Subcutaneous adipose tissue (tissue), 4 donors: Measurements from ENCODE around the gene HSBP1. TPM values are rescaled to one million over a fixed set of nuclear protein-coding genes. Genes with fewer than 3 reads are reported as not detected.

Experiments
- total RNA-seq, 4 donors: library from RNA; depleted of rRNA; stranded (reverse); fragments of >200 nt; gene quantifications; one replicate each; pipeline ENCODE4 v1.1.0, GENCODE V29; 2016
- TF ChIP-seq, protein P1 (sequence below): fragments of 450-650 bp; IDR thresholded peaks from one replicate; pipeline ENCODE4 v1.5.1; 2016; ENCODE audit warnings: low read depth, mild to moderate bottlenecking, control low read depth, antibody characterized with exemption, moderate library complexity

Gene HSBP1
- total RNA-seq, 4 donors from 2014 or later = 4.9 to 29.5 (median 13.1) TPM

DNA sequence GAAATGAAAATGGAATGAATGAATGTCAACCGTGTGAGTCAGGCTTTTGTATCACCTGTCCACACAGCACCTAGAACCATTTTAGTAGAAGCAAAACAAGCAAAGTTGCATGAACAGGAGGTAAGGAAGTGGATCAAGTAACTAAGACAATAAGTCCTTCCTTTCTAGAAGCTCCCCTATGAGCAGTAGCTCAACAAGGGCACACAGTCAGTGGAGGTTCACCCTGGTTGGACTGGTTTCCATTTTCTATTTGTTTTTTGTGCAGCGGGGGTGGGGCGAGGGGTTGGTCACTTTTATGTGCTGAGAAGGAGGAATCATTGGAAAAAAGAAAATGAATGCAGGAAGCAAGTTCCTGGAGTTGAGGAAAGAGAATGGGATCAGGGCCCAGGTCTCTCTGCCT is 4.0 kb upstream of the HSBP1 start:
- TF ChIP-seq, protein P1, sequence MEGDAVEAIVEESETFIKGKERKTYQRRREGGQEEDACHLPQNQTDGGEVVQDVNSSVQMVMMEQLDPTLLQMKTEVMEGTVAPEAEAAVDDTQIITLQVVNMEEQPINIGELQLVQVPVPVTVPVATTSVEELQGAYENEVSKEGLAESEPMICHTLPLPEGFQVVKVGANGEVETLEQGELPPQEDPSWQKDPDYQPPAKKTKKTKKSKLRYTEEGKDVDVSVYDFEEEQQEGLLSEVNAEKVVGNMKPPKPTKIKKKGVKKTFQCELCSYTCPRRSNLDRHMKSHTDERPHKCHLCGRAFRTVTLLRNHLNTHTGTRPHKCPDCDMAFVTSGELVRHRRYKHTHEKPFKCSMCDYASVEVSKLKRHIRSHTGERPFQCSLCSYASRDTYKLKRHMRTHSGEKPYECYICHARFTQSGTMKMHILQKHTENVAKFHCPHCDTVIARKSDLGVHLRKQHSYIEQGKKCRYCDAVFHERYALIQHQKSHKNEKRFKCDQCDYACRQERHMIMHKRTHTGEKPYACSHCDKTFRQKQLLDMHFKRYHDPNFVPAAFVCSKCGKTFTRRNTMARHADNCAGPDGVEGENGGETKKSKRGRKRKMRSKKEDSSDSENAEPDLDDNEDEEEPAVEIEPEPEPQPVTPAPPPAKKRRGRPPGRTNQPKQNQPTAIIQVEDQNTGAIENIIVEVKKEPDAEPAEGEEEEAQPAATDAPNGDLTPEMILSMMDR = no peak

DNA sequence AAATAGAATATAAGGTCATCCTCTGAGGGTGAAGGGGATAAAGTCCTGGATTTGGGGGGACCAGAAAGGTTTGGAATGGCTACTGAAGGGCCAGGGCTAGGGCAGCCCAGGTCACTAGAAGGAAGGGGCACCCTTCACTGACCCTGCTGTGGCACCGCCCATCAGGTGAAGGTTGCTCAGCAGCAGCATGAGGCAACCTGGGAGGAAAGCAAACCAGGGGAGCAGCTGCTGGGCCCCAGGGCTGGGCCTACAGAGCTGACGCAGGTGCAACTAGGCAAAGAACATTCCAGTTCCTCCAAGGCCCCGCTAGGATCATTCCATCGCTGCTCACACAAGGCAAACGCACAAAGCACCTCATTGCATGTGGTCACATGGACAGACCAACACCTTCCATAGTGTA is 3.4 kb upstream of the HSBP1 start:
- TF ChIP-seq, protein P1 = no peak

DNA sequence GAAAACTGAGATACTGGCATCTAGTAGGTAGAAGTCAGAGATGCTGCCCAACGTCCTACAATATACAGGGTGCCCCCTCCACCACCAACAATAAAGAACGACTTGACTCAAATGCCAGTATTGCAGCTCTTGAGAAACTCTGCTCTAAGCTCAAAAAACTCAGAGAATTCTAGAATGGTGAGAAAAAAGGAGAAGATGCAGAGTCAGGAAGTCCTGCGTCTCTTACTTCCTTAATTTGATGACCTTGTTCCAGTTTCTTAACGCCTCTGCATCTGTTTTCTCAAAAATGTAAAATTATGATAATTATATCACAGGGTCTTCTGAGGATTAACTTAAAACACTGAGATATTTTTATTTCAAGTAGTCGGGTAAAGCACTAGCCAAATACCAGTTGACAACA is 1.7 kb upstream of the HSBP1 start:
- TF ChIP-seq, protein P1 = no peak

DNA sequence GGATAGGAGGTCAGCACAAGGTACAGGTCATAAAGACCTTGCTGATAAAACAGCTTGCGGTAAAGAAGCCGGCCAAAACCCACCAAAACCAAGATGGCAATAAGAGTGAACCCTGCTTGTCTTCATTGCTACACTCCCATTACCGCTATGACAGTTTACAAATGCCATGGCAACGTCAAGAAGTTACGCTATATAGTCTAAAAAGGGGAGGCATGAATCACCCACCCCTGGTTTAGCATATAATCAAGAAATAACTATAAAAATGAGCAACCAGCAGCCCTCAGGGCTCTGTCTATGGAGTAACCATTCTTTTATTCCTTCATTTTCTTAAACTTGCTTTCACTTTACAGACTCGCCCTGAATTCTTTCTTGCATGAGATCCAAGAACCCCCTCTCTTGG is 1.0 kb upstream of the HSBP1 start:
- TF ChIP-seq, protein P1 = no peak

DNA sequence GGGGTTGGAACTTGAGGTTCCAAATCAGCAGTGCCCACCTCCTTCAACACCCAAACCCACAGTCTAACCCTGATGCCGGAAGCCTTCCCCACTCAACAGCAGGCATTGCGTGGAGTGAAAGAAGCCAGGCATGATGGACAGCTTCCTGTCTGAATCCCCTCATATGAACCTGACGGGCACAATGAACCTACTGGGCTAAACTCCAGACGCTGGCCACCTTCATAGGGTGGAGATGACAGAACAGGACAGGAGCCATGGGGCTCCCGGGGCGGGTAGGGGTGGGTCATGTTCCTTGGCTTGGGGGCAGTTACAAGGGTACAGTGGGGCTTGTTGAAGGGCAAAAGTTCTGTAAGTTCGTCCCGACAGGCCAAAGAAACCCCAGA is 460 bp upstream of the HSBP1 start:
- TF ChIP-seq, protein P1 = no peak

DNA sequence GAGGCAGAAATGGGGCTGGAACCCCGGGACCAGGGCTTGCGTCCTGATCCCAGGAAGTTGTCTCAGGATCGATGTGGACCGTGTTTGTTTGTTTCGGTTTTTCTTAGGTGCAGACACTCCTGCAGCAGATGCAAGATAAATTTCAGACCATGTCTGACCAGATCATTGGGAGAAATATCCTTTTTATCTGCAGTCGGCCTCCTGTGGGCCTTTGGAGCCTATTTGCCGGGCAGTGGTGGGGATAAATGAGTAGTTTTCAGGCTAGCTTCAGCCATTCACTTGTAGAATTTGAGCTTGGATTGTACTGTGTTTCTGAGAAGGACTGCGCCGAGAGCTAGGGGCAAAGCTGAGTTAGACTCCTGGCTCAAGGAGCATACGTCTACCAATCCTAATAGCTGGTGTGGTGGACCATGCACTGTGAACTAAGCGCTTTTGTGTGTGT is 816 bp downstream of the HSBP1 start:
- TF ChIP-seq, protein P1 = no peak

DNA sequence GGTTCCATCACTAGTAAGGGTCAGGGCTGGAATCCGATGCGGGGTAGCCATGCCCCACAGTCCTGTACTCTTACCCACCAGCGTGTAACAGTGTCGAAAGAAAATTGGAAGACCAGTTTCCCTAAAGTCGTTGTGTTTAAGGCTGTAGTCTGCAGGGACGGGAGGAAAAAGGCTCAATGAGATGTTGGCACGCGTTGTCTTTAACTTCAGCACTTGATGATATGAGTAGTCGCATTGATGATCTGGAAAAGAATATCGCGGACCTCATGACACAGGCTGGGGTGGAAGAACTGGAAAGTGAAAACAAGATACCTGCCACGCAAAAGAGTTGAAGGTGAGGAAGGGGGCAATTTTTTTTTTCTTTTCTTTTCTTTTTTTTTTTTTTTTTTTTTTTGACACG is 1.3 kb downstream of the HSBP1 start:
- TF ChIP-seq, protein P1 = no peak
